GM12892 (cell line): ENCODE measurements around the gene CELF2.

Experiments used
- DNase-seq: peaks from one replicate; pipeline ENCODE4 v3.0.0; 2011; ENCODE audit not compliant: insufficient read length
- FAIRE-seq: peaks from 2 replicates; lab custom pipeline; 2011; peaks lifted over from hg19 to GRCh38; lab: Jason Lieb, UNC
- POLR2A ChIP-seq: IDR thresholded peaks from 2 replicates; pipeline ENCODE4 v1.6.1; 2011; ENCODE audit warnings: low read depth, low read length, control low read depth
- POLR2AphosphoS5 ChIP-seq: IDR thresholded peaks from 2 replicates; pipeline ENCODE4 v1.6.1; 2011; ENCODE audit warnings: low read depth, low read length, control low read depth
- TAF1 ChIP-seq: IDR thresholded peaks from 2 replicates; pipeline ENCODE4 v1.6.1; 2011; ENCODE audit warnings: low read depth, mild to moderate bottlenecking, control low read depth, low read length, borderline replicate concordance

Gene CELF2

DNA sequence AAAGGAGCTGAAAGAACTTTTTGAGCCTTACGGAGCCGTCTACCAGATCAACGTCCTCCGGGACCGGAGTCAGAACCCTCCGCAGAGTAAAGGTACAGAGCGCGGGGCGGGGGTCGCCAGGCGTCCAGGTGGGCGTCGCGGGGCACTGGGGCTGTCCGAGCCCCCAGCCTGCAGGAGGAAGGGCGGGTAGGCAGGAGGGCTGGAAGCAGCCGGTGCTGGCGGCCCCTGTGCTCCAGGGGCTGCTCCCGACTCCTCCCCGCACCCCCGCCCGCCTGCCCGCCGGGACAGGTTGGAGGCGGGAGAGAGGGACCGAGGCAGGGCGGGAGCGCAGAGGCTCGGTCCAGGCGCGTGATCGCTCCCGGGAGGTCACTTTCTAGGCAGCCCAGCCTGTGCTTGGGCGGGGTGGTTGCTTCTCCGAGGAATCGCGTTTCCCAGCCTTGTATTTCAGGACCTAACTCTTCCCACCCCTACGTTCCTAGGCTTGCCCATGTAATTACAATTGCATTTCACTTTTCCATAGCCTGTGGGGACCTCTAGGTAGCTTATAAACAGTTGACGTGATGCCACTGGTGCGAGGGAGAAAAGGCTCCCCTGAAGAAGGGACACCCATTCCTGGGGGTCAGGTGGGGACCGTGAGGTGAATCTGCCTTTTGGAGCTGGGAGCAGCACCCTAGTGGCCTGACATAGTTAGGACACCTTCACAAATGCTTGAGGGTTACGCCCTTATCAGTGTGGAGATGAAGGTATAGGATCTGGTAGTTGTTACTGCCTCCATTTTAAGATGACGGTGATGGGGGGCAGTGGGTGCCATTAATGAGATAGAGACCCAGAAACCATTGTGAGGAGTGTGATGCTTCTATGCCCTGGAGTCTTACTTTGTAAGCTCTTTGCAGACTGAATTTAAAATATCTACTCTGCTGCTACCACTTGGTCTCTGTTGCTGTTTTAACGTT, 148.2 kb downstream of the CELF2 start:
- TF ChIP-seq POLR2A (peak; percentile 54), POLR2AphosphoS5 (peak; percentile 78), TAF1 (0 out of 2 replicates have a peak, but pooled peaks have one; percentile 14)
- DNase-seq (peak; percentile 61), FAIRE-seq (peak; percentile 96)

DNA sequence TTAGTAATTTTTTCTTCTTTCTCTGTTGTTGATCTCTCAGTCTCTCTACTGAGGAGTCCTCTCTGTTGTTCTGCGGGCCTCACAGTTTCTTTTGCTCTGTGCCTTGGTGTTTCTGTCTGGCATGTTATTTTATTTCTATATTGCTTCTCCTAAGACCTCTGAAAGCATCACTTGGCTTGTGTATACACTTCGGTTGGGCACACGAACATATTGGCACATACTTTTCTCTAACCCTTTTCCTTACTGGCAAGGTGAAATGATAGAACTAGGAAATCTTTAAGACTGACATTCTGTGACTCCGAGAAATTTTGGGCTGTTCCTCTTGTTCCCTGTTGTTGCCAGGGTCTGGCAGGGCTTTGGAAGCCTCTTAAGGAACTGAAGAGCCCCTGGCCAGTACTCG, 148.9 kb downstream of the CELF2 start:
- TF ChIP-seq TAF1 (no peak), POLR2A (no peak), POLR2AphosphoS5 (0 out of 2 replicates have a peak, but pooled peaks have one; percentile 4)
- DNase-seq (no peak), FAIRE-seq (no peak)

DNA sequence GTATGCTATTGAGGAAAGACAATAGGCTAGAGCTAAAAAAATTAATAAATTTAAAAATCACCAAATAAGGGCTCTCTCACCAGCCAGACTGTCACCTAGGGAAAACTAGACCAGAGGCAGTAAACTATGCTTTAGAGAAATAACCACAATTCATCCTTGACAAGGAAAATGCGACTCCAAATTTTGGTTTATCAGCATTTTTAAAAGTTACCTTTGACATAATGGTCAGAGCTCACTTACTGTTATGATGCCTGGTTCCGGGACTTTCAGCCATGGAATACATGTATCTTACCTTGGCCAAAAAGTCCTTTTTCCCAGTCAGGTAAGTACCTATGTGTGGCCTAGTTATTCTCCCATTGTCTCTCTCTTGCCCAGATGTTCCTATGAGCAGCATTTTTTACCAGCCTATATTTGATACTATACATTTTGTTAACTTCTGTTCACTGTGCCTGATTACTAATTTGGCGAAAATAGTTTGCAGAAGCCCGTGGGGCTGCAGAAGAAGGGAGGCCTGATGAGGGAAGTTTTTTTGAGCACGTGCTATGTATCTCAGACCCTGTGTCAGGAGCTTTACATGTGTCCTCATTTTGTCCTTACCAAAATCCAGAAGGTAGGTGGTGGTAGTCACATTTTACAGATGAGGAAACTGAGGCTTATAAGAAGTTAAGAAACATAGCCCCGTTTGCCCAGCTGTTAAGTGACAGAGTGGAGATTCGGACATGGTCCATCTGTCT, 149.7 kb downstream of the CELF2 start:
- TF ChIP-seq POLR2AphosphoS5: no peak
- no peak for TF ChIP-seq POLR2A
- TF ChIP-seq TAF1: no peak
- no peak for DNase-seq
- no peak for FAIRE-seq

DNA sequence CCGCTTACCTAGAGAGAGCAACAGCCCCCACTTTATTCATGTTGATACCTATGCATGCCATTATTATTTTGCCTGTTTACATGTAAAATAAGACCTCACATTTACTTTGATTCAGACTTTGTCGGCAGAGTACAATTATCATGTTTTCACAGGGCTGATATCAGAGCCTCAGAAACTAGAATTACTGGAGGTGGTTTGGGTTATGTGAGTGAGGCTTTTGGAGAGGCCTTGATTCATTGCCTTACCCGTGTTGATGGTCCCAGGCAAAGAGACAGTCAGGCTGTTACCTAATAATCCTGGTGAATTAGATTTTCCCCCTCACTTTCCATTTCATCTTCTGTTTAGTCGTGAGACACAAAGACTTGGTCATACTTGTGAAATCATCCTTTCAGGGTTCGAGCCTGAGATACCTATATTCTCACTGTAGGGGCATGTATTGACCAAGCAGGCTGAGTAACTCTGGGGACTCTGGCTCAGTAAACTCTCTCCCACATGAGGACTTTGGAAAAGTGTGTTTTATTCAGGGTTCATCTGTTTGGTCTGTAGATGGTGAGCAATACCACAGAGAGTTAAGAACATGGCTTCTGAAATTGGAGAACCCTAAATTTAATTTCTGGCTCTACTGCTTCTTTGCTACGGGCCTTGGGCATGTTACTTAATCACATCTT, 150.9 kb downstream of the CELF2 start:
- FAIRE-seq (peak; percentile 84), DNase-seq (no peak)
- TF ChIP-seq POLR2AphosphoS5 (no peak), TAF1 (no peak), POLR2A (no peak; the same call in 1 of the 2 replicates)

DNA sequence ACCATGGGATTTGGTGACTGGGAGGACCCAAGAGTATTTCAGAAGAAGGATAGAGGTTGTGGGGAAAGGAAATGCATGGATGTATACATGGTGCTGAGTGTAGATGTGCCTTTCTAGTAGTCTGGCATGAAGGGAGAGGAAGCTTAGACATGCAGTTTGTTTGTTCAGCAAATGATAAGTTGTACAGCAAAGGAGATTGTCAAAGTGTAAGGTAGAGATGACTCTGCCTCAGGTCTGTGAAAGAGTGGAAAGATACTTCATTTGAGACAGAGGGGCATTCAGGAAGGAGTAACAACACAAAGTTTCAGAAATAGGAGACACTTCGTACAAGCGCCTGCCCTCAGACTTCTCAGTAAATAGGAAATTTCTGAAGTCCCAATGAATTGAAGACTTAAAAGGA, 152.3 kb downstream of the CELF2 start:
- no peak for FAIRE-seq

DNA sequence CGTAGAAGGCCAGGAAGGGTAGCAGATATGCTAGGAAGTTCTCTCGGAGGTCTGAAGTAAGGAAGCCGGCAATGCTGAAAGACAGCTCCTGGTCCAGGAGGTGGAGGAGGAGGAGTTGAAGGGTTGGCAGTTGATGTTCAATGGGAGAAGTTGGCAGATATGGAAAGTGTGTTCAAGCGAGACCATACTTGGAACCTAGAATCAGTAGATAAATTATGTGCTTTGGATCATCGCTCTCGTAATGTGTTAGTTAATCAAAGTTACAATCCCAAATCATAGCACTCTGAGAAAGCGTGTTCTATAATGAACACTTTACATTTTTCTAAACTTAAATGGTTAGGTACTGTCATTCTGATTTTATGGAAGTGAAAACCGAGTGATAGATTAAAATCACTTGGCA, 152.9 kb downstream of the CELF2 start:
- TF ChIP-seq TAF1 (no peak), POLR2AphosphoS5 (no peak), POLR2A (no peak)
- FAIRE-seq: no peak
- DNase-seq: no peak

More for the DNA sequence above, 152.3 kb downstream of the CELF2 start:
- no peak for TF ChIP-seq POLR2AphosphoS5
- 0 out of 2 replicates have a peak, but pooled peaks have one; percentile 17 for TF ChIP-seq TAF1
- DNase-seq: no peak

DNA sequence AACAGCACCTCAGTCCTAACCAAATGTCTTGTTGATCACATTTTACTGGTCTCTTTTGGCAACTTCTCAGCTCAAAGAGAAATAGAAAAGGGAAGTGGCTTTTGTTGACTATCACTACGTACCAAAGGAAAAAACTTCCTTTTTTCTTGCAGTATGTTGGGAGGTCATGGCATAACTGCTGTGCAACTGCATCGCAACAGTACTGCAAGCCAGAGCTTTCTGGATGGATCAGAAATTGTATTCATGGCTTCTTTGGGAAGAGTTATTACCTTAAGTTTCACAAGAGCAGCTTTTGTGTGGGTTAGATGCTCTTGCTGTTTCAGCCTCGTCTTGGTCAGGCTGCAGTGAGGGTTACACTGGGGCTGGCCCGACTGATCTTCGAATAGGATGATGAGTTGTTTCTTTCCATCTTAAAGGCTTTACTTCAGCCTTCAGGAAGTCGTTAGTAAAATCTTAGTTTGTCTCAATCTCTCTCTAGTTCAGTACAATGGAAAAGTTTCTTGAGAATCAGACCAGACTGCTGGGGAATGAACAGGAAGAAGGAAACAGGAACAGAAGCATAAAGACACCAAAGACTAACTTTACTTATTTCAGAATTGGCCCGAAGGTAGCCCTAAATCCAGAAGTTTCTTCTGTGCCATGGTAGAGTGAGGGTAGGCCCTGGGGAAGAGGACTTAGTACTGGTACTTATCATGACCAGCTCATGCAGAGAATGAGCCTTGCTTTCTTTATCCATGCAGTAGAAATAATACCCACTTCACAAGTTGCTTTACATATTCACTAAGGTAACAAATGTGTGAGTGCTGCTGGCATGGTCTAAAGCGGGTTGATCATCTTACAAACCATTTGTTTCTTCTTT, 153.6 kb downstream of the CELF2 start:
- TF ChIP-seq TAF1: peak; percentile 34; the same call in 1 of the 2 replicates
- no peak for TF ChIP-seq POLR2A
- DNase-seq (no peak), FAIRE-seq (peak; percentile 93)

DNA sequence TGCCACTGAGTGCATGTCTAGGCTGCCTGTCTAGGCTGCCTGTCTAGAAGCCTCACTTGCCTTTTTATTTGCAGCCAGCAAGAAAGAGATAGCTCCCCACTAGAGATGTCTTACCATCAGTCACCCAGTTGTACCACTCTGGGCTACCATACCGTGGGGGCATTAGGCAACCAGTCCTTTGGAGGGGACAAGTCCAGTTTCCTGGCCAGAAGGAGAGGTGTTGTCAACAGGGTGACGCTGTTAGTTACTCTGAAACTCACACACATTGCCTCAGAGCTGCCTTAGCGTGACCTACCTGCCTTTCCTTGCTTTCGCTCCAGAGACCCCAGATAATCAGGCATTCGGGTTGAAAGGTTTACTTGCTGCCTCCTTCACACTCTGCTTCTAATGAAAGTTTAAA, 155.4 kb downstream of the CELF2 start:
- DNase-seq (no peak), FAIRE-seq (peak; percentile 91)
- TF ChIP-seq TAF1 (no peak), POLR2AphosphoS5 (no peak), POLR2A (no peak)

DNA sequence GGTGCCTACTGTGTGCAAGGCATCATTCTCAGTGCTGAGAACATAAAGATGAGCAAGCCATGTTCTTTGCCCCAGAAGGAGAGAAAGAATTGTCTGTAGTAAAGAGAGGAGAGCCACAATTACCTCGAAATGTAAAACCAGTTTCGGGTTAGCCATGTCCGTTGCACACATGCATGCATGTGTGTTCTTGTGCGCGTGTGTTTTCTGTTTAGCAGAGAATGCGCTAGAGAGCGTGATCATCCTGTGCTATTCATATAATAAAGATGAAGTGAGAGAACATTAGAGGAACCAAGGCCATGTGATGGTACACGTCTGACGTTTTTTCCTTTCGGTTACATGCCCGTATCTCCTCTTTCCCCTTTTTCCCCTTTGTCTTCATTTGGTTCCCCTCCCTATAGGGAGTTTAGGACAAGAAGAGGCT, 158.2 kb downstream of the CELF2 start:
- TF ChIP-seq TAF1 (0 out of 2 replicates have a peak, but pooled peaks have one; percentile 56), POLR2AphosphoS5 (peak; percentile 59), POLR2A (peak; percentile 52; the same call in 1 of the 2 replicates)
- DNase-seq (no peak), FAIRE-seq (peak; percentile 99)

DNA sequence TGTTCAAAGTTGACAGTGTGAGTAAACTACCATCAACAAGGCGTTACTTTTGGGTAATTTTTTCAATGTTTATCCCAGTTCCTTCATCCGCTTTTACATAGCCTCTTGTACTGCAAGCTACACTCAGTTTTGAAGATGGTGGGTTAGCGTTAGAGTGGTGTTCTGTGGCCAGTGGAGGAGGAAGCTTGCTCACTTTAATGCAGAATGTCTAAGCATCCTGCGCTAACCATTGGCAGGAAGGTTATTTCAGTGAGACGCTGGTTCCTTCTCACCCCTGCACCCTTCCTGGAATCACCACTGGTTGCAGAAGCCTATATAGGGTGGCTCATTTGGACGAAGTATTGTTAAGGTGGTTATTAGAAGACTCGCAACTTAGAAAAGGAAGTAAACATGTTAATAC, 159.1 kb downstream of the CELF2 start:
- FAIRE-seq: peak; percentile 86

DNA sequence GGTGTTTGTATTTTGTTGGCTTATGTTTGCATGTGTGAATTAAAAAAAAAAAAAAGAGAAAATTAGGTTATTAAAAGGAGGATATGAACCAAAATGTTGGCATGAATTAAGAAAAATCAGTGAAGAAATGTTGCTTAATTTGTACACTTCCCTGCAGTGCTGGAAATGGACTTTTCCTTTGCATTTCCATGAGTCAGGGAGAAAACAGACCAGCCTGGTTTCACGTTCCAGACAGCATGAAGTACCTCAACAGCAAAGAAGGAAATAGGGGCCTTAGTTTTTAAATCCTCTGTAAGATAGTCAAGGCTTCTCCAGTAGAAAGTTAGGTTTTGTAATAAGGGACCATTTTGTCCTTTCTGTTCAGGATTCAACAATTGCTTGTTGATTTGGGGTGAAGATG, 159.7 kb downstream of the CELF2 start:
- DNase-seq (no peak), FAIRE-seq (no peak)
- TF ChIP-seq TAF1: no peak
- TF ChIP-seq POLR2AphosphoS5: no peak
- no peak for TF ChIP-seq POLR2A

More for the DNA sequence above, 159.1 kb downstream of the CELF2 start:
- TF ChIP-seq POLR2A (peak; percentile 55; the same call in 1 of the 2 replicates), TAF1 (no peak), POLR2AphosphoS5 (0 out of 2 replicates have a peak, but pooled peaks have one; percentile 32)
- no peak for DNase-seq
